SW480 (cell line): Measurements from ENCODE around the gene DNAJC11.
"Not testable (repeated sequence)": the region's sequence is repeated elsewhere in the genome, so short reads cannot be mapped to it uniquely, and the experiment has no call there.

Source experiments
- DNase-seq: peaks from one replicate; pipeline ENCODE4 v3.0.0-alpha.2; 2016; ENCODE audit warnings: low spot score

Gene DNAJC11

DNA sequence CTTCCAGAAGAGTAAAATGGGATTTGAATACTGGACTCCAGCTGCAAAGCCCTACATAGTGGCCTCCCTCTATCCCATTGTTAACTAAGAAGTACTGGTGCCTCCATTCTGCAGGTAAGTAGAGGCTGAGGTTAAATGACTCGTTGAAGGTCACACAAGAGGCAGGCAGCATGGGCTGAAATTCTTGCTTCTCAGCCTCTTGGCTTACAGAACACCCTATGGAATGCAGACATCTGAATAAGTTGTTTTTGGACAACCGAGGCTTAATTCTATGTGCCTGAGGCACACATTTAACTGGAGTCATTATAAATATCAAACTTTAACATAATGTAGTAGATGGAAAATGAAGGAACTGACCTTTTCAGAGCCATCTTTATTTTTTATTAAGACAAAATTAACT is 5.7 kb downstream of the DNAJC11 start:
- no peak for DNase-seq

DNA sequence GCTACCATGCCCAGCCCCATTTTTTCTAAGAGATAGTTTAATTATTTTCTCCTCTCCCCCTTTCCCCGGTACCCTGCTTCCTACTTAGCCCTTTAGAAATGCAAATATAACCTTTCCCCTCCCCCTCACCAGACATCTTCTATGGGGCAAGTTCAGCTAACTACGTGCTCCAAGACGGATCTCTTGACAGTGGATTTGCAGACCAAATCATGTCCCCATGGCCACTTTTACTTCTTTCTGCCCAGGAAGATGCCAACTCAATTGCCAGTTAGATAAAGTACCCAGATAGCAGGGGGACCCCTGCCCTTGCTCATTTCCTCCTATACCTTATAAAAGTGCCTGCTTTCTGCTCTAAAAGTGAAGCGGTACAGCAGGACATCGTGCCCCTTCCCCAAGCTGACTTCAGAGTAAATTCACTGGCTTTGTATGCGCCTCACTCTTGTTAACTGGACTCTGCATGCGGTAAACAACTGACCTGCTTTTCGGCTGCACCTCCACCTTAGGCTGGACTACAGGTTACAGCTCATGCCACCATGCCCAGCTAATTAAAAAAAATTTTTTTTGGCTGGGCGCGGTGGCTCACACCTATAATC is 7.4 kb downstream of the DNAJC11 start:
- no peak for DNase-seq

DNA sequence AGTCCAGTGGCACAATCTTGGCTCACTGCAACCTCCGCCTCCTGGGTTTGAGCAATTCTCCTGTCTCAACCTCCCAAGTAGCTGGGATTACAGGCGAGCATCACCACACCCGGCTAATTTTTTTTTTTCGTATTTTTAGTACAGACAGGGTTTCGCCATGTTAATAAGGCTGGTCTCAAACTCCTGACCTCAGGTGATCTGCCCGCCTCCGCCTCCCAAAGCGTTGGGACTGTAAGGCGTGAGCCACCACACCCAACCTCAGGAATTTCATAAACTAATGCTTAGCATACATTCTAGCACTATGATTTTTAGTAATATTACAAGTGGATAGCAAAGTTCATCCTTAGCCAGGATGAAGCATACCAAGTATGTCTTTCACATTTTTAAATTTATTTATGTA is 8.7 kb downstream of the DNAJC11 start:
- DNase-seq = no peak

DNA sequence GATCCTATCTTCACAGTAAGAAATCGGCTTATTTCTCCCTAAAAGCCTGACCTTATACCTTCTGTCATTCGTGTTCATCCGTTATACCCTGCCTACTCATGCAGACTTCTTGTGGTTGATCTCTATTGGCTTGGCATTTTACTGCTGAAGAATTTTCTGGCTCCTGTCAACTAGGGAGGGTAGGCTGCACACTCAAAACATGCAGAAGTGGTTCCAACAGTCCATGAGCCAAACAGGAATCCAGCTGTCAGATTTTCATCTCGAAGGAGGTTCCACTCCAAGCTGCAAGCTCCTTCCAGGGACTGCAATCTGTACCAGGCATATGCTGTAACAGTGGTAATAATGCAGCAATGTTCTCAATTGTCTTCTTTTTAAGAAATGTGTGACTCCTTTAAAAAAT is 10.1 kb downstream of the DNAJC11 start:
- no peak for DNase-seq

DNA sequence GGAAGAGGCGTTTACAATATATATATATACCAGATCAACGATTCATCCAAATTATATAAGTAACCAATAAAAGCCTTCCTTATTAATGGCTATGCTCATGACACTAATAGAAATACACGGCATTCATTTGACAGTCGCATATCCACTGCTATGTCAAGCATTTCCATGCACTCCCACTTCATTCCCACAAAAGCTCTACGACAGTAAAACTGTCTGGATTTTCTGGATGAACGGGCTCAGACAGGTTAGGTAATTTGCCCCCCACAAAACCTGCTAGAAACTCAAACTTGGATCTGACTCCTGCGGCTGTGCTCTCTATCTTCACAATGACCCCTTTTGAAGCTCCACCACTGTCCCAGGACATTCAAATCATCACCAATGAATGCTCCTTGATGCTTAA is 11.4 kb downstream of the DNAJC11 start:
- no peak for DNase-seq

DNA sequence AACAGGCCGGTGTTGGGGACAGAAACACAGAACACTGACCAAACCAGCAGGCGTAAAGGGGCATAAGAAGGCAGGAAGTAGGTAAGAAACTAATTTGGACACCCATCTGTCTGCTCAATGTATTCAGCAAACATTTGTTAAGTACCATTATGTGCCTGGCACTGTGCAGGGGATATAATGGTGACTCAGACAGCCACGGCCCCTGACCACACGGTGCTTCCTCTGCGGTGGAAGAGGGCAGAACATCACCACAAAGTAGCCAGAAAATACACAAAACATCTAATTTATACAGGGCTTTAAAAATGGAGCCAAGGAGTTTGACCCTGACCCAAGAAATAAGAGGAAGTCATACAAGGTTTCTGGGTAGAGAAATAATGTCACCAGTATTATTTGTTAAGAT is 12.9 kb downstream of the DNAJC11 start:
- DNase-seq = no peak

DNA sequence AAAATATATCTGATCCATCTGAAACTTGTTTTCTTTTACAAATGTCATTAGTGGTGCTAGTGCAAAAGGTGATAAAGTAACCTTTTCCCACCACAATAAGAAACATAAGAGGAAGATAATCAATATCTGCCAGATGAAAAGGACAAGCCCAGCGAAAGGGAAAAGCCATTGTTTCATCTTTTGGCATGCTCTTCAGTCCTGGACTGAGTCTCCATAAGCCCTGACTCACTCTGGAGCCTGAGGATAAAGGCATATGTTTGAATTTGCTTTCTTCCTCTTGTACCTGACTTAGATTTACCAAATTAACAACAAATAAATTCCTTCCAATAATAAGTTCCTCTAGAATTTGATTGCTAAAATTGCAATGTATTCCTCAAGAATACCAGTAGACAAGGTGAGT is 13.6 kb downstream of the DNAJC11 start:
- DNase-seq = no peak

DNA sequence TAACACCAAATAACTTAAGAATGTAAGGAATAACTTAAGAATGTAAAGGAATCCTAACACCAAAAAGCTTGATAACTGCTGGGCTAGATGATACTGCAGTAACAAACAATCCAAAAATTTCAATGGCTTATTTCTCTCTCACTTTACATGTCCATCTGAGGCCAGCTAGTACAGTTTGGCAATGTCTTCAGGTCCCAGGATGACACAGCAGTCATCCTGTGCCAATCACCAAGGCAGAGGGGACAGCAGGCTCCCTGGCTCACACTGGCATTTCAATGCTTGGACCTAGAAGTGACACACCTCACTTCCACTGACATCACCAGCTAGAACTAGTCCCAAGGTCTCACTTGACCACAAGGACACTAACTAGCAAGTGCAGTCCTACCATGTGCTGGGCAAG is 15.3 kb downstream of the DNAJC11 start:
- no peak for DNase-seq

DNA sequence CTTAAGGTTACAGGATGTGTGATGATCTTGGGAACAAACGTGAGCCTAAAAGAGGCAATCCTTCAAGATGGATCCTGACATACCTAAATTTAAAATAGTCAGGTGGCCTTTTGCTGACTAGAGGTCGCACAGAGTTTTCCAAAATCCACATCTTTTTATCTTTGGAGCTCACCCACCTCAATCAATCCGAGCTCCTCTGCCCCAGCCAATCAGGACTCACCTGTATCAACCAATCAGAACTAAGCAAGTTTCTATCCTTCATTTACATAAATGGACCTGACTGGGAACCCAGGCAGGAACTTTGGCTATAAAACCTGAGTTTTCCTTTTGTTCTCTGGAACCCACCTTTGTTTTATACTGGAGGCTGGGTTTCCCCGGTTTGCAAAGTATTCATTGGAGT is 16.2 kb downstream of the DNAJC11 start:
- DNase-seq = no peak

DNA sequence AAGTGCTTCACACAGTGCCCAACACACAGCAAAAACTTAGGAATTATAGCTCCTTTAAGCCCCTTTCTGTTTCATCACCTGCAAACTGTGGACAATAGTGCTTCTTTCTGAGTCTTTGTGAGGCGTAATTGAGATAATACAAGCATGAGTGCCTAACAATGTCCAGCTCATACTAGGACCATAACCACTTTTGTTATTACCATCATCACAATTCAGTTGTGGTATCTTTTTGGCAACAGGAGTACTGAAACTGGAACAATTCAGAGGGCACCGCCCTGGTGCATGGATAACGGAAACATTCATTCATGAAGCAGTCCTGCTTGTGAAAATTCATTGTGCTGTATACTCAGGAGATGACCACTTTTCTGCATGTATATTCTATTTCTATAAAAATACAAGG is 18.2 kb downstream of the DNAJC11 start:
- DNase-seq = no peak

DNA sequence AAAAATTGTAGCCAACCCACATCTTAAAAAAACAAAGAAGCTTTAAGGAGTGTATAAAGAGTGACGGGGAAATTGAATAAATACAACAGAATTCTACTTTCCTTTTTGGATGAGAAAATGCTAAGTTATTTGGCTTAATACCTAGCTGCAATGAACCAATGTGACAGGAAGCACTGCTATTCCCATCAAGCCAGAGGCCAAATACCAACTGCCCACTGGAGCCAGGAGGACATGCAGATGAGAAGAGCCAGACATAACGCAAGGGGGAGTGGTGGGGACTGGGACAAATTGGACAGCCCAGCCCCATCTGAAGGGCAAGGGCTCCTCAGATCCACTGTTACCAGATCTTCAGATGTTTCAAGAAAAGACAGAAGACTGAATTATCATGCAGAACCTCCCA is 25.7 kb downstream of the DNAJC11 start:
- no peak for DNase-seq

DNA sequence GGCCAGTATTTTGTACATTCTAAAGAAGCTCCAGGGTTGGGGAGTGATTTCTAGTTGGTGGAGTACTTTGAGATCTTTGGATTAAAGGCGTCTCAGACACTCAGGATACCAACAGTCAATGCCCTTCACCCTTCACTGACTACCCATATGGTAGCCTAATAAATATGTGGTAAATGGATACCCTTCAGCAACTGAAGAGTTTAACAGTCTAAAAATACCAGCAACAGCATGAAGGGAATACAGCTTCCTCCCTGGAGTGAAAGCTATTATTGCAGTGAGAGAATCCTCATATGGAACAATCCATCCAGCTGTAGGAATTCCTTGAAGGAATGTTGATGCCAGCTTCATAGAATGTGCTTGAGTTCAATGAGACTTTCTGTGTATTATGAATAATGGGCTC is 26.8 kb downstream of the DNAJC11 start:
- DNase-seq = no peak

DNA sequence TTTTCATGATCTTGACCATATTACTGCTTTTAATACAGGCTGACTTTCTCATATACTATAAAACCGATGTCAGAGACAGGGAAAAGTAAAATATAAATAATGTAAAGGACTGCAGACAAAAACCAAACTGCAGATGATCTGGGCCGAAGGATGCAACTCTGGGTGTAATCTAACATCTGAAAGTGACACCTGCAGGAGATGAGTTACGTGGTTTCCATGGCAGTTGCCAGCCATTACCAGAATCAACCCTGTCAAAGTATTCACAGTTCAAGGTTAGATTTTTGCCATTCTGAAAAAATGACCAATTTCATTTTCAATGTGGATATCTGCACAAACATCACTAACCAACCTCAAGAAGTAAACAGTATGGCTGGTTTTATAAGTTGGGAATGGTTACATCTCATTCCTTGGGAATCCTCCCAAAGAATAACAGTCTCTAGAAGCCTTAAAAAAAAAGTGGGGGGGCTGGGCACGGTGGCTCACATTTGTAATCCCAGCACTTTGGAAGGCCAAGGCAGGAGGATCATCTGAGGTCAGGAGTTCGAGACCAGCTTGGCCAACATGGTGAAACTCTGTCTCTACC is 27.7 kb downstream of the DNAJC11 start:
- no peak for DNase-seq

DNA sequence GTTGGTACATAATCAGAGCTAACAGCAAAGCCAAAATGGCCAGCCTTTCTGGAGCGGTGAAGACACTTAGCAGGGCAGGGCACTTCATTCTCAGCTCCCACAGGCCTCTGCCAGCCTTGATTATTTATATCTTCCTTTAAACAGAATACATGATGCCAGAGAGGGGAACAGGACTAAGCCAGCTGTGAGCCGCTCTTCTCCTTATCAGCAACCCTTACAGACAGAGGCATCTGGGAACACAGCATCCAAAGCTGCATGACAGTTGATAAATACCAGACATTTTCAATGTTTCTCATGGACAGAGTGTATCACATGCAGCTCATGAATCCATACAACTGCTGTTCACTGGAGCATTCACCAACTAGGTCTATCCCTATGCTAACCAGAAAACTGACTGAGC is 29.1 kb downstream of the DNAJC11 start:
- DNase-seq = no peak

DNA sequence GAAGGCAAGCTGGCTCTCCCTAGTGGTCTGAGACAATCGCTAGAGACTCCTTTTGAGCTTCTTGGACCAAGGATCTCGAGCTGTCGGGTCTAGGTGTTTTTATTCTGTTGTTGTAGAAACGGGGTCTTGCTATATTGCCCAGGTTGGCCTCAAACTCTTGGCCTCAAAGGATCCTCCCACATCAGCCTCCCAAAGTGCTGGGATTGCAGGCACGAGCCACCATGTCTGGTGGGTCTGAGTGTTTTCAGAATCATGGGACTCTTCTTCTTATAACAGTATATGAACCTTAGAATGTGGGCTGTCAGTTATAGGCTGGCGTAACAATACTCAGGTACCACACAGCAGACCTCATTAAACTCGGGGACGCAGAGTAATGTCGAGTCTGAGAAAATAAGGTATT is 33.1 kb downstream of the DNAJC11 start:
- no peak for DNase-seq

DNA sequence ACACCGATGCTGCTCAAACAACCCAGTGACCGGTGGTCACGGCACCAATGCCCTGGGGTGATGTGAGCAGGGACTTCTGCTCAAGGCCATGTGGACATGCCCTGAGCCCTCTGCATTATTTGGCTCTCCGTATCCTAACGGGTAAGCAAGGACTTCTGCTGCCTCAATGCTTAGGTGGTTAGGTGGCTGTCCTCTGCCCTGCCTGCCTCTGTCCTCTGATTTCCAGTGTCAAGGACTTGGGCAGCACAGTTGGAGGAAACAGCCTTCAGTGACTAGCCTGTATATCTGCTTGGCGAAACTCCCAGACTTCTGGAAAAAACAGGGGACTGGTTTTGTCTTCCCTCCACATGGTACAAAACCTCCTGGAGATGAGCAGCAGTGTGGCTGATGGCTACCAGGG is 34.5 kb downstream of the DNAJC11 start:
- DNase-seq = no peak

DNA sequence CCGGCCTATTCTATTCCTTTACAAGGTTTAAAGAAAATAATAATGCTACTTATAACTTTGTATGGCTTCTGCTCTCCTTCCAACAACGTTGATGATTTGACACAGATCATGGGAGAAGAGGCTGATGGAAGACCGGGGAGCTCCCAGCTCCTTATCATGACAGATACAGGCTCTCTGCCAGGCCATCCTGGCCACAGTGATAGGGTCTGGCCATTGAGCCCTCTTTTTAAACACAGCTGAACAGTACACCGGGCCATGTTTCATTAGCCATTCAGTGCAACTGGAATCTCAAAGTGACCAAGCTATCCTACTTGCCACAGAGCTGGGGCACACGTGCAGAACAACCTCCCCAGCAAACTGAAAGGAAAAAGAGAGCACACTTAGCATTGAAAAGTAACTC is 34.9 kb downstream of the DNAJC11 start:
- DNase-seq = no peak

DNA sequence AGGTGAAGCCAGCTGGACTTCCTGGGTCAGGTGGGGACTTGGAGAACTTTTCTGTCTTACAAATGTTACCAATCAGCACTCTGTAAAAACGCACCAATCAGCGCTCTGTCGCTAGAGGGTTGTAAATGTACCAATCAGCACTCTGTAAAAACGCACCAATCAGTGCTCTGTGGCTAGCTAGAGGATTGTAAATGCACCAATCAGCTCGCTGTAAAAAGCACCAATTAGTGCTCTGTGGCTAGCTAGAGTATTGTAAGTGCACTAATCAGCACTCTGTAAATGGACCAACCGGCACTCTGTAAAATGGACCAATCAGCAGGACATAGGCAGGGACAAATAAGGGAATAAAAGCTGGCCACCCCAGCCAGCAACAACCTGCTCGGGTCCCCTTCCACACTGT is 39.1 kb downstream of the DNAJC11 start:
- not testable (repeated sequence) for DNase-seq

DNA sequence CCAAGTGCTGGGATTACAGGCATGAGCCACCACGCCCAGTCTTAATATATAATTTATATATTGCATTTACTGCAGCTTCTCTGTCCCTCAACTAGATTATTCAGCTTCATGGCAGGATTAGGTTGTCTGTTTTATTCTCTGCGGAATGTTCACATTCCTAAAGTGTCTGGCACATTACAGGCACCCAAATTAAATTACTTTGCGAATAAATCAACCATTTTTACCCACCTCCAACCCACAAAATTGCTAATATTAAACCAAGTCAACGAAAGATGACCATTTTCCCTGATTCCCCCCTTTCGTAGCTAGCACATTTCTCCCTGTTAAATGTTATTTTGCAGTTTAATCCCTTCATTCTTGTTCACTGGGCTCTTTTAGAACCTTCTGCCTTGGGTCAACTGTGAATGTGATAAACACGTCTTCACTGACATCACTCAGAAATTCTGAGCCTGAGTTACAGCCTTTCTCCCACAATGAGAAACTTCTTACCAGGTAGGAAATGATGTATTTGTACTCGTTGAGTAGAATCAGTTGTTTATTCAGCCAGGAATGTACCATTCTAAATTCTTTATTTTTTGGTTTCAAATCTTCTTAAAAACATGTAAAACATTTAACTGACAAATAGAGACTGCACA is 41.1 kb downstream of the DNAJC11 start:
- no peak for DNase-seq

DNA sequence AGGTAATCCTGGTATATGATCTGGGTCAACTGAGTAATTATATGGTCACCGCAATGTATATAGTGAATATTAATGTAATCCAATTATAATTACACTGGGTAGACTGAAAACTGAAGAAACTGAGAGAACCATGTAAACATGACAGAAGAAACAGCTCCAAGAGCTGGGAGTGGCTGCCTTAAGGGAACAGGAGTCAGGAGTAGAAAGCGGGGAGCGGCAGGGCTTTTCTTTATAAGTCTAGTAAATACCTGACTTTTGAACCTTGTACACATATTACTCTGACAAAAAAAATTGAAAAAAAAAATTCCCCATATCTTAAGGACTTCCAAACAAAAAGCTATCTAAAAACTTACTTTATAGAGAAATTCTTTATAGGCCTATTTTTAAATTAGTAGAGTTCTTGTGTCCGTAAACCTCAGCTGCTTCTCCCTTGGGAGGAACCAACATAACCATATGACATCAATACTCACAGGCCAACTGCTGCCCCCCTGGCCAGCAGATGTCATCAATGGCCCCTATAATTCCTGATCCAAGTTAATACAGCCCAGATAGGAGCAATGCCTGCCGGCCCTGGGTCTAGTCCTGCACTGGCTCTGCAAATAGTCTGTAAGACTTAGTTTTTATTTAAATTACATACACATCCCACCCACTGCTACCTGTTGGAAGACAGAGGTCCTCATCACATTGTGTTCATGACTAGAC is 43.1 kb downstream of the DNAJC11 start:
- DNase-seq = no peak

DNA sequence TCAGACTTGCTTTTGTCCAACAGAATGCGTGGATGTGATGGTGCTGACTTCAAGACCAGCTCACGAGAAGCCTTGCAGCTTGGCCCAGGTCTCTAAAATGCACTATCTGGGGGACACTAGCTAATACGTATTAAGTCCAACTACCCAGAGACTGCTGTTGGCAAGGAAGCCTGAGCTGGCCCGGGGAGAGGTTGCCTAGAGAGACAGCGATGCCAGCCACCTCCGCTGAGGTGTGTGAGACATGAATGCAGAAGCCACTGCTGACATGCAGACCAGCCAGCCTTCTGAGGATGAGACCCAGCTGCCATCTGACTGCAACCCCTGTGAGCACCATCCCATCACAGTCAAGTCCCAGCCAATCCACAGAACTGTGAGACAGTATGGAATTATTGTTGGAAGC is 44.5 kb downstream of the DNAJC11 start:
- DNase-seq = no peak

DNA sequence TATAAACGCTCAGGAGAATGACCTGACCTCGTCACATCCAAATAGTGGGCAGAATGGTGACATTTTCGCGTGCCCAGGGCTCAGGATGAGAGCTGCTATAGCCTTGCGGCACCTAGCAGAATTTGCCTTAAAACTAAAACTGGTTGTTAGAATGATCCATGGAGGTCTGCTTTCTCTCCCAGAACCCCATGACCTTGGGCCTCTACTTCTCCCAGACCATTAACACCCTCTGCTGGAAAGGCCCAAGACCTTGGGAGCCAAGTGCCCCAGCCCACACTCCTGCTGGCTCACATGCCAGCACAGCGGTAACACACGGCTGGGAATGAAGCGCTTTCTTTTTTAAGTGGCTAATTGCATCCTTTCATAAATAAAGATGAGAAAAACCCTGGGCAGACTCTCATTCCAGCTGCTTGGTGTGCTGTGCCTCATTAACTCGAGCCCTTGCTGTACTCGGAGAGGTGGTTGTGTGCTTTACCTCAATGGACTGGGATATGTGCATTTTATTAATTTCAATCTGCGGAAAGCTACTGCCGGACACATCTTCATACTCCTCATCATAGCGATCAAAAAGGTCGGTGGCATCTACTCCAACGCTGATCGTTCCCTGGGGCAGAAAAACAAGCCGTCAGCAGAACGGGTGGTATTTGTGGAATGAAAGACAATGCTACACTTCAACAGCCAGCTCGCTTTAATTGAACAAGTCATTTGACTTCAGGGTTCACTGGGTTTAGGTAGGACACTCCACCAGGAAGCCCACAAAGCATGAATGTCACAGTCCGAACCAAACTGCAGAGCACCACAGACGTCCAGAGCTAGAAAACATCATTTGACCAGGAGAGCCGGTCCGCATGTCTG is 48.0 kb downstream of the DNAJC11 start:
- no peak for DNase-seq

DNA sequence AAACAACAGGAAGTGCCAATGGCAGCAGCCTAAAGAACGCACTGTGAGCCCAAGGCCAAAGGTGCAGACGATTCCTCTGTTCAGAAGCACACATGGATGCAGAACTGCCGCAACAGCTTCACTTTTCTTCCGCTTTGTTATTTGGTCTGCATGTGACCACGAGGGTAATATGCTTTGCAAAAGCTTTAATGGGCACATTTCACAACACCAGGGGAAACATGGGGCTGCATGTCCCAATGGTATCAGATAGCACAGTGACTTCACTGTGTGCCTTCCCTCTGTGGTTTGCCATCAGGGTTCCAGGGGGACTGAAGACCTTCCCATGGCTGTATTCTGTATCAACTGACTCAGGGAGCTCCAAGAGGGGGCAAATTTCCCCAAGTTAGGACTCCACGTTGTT is 48.6 kb downstream of the DNAJC11 start:
- no peak for DNase-seq
